Smooth muscle cell (in vitro differentiated cells): ENCODE measurements around the gene GAB3. TPM values are rescaled to one million over a fixed set of nuclear protein-coding genes. Genes with fewer than 3 reads are reported as not detected.

Experiments
- DNase-seq: peaks from one replicate; lab custom pipeline; 2025; ENCODE audit not compliant: unreplicated experiment; lab: John Stamatoyannopoulos, UW
- H2AFZ ChIP-seq: fragments of 200-600 bp; sonication (generic); 2 replicates; pipeline ENCODE4 v1.6.0; 2016; ENCODE audit warnings: antibody characterized with exemption, low read depth, mild to moderate bottlenecking
- H3F3A ChIP-seq: fragments of 200-600 bp; sonication (generic); 2 replicates; pipeline ENCODE4 v1.6.0; 2017; ENCODE audit warnings: antibody characterized with exemption, low read depth
- H3K27ac ChIP-seq: fragments of 200-600 bp; sonication (generic); 2 replicates; pipeline ENCODE4 v1.5.1; 2016; ENCODE audit warnings: low read depth, mild to moderate bottlenecking
- H3K27me3 ChIP-seq: fragments of 200-600 bp; sonication (generic); 2 replicates; pipeline ENCODE4 v1.6.1; 2016; ENCODE audit warnings: low read depth, mild to moderate bottlenecking
- H3K36me3 ChIP-seq: fragments of 200-600 bp; sonication (generic); 2 replicates; pipeline ENCODE4 v1.5.1; 2016; ENCODE audit warnings: low read depth
- H3K4me1 ChIP-seq: fragments of 200-600 bp; sonication (generic); 2 replicates; pipeline ENCODE4 v1.5.1; 2016; ENCODE audit warnings: low read depth
- H3K4me2 ChIP-seq: fragments of 200-600 bp; sonication (generic); 2 replicates; pipeline ENCODE4 v1.6.0; 2016; ENCODE audit warnings: mild to moderate bottlenecking
- H3K4me3 ChIP-seq: fragments of 200-600 bp; sonication (generic); 2 replicates; pipeline ENCODE4 v1.5.1; 2016; ENCODE audit warnings: mild to moderate bottlenecking
- H3K79me2 ChIP-seq: fragments of 200-600 bp; sonication (generic); 2 replicates; pipeline ENCODE4 v1.6.0; 2016; ENCODE audit warnings: low read depth, mild to moderate bottlenecking
- H3K9ac ChIP-seq: fragments of 200-600 bp; sonication (generic); 2 replicates; pipeline ENCODE4 v1.6.0; 2016; ENCODE audit warnings: low read depth
- H3K9me3 ChIP-seq: fragments of 200-600 bp; sonication (generic); replicated peaks from 2 replicates; pipeline ENCODE4 v1.5.1; 2016; ENCODE audit warnings: low read depth
- H4K20me1 ChIP-seq: fragments of 200-600 bp; sonication (generic); 2 replicates; pipeline ENCODE4 v1.6.0; 2016; ENCODE audit warnings: low read depth
- WGBS: methylation state at CpG from one replicate; pipeline ENCODE4 v1.1.7; 2016; ENCODE audit warnings: low lambda C conversion rate; 5-methylcytosine and 5-hydroxymethylcytosine counted together
- polyA plus RNA-seq: library from polyadenylated mRNA; unstranded; fragments of >200 nt; fragmentation: Nextera tagmentation; extraction: Ambion mirVana; gene quantifications from 2 replicates; pipeline ENCODE4 v1.2.1, GENCODE V29; 2016
- total RNA-seq: library from RNA; depleted of rRNA; stranded (reverse); fragments of >200 nt; gene quantifications from 2 replicates; pipeline ENCODE4 v1.2.3, GENCODE V29; 2014
- TF ChIP-seq, protein P1 (sequence below): fragments of 200-600 bp; sonication (generic); IDR thresholded peaks from 2 replicates; pipeline ENCODE4 v1.5.1; 2017; ENCODE audit warnings: borderline replicate concordance, mild to moderate bottlenecking, antibody characterized with exemption; ENCODE audit not compliant: insufficient read depth, poor library complexity, severe bottlenecking

Gene GAB3
- total and polyA plus RNA-seq, 2 experiments from 2014 or later, result 0.39 to 0.72 TPM

DNA sequence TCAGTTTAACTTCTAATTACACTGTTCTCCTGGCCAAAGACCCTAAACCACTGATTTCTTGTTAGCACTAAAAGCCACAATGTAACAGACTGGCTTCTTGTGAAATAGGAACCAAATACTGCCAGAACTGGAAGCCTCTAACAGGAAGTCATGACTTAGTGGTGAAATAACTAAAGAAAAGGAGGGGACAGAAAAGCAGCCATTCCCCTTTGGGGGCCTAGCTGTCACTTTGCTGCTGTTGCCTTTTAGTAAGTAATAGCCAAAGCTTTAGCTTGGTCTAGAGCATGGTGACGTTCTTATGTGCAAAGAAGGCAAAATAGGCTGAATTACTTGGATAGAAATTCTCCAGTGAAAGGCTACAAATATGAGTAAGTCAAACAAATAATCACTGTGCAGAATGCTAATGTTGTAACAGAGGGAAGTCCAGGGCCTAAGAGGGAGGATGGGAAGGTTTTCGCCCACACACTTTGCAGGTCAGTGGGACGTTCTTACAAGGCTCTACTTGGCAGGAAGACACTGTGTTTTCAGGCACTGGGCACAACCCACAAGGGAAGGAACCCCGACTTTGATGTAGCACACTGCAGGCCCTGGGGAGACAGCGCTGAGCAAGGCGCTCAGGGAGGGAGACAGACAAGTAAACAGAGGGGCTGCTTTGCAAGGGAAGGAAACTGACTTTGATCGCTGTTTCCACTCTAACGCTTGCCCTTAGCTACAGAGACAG, 16.7 kb downstream of the GAB3 start:
- WGBS, result 71% methylated on average over 8 of the region's 8 CpGs
- TF ChIP-seq, protein P1, sequence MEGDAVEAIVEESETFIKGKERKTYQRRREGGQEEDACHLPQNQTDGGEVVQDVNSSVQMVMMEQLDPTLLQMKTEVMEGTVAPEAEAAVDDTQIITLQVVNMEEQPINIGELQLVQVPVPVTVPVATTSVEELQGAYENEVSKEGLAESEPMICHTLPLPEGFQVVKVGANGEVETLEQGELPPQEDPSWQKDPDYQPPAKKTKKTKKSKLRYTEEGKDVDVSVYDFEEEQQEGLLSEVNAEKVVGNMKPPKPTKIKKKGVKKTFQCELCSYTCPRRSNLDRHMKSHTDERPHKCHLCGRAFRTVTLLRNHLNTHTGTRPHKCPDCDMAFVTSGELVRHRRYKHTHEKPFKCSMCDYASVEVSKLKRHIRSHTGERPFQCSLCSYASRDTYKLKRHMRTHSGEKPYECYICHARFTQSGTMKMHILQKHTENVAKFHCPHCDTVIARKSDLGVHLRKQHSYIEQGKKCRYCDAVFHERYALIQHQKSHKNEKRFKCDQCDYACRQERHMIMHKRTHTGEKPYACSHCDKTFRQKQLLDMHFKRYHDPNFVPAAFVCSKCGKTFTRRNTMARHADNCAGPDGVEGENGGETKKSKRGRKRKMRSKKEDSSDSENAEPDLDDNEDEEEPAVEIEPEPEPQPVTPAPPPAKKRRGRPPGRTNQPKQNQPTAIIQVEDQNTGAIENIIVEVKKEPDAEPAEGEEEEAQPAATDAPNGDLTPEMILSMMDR, result no peak
- H3F3A ChIP-seq, result no peaks in the 10 kb centered on the region
- H3K4me1 ChIP-seq, result no peaks in the 10 kb centered on the region
- no peak overlapping the region for H2AFZ ChIP-seq
- H3K4me2 ChIP-seq, result peak overlapping the region; percentile 4
- H3K79me2 ChIP-seq, result no peaks in the 10 kb centered on the region
- H3K4me3 ChIP-seq, result no peak overlapping the region
- peak overlapping the region; percentile 48 for H3K9ac ChIP-seq
- H3K27me3 ChIP-seq, result no peaks in the 10 kb centered on the region
- no peaks in the 10 kb centered on the region for H3K9me3 ChIP-seq
- DNase-seq, result no peak
- H3K36me3 ChIP-seq, result no peaks in the 10 kb centered on the region
- peak overlapping the region; percentile 90 for H3K27ac ChIP-seq
- H4K20me1 ChIP-seq, result no peaks in the 10 kb centered on the region

DNA sequence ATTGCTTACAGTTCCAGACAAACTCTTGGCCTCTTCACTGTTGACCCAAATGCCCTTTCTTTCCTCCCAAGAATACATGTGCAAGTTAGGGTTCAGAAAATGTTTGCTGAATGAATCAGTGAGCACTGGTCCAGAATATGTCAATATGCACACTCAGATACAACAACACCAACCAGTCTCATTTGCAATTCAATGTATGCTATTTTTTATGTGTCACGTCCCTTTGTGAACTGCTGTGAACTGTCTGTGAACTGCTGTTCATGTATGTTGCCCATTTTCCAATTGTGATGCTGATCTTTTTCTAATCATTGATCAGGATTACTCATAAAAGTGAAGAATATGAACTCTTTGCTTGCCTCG, 17.8 kb downstream of the GAB3 start:
- Histone ChIP-seq H3K4me3 (no peak overlapping the region), H3K9ac (no peak overlapping the region), H2AFZ (no peak overlapping the region), H3F3A (no peaks in the 10 kb centered on the region), H4K20me1 (no peaks in the 10 kb centered on the region), H3K9me3 (no peaks in the 10 kb centered on the region), H3K27ac (peak overlapping the region; percentile 90), H3K4me2 (no peak overlapping the region), H3K36me3 (no peaks in the 10 kb centered on the region), H3K27me3 (no peaks in the 10 kb centered on the region), H3K79me2 (no peaks in the 10 kb centered on the region), H3K4me1 (no peaks in the 10 kb centered on the region)
- TF ChIP-seq, protein P1, result no peak
- WGBS, result 68% methylated on average over 2 of the region's 2 CpGs
- no peak for DNase-seq

DNA sequence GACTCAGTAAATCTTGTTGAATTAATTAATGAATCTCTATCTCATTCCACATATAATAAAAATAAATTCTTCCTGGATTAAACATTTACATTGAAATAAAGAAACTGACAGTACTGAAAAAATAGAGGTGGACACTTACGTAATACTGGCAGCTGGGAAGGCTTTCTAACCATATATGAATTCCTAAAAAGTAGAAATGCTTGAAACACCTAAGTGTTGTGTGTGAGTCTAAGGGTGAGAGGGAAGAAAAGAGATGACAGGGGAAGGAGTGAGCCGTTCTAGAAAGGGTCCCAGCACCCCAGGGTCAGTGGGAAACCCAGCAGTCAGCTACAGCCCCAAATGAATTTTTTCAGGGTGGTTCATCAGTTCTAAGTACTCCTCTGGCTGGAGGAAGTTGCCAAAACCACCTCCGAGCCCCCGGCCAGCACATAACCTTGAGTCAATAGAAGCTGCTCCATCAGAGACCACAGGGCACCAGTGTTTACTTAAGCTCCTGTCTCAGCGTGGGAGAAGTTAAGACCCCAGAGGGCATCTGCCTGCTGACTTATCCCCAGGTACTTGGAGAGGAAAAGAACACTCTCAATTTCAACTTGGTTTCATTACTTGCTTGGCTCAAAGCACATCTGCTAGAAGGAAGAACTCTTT, 18.3 kb downstream of the GAB3 start:
- TF ChIP-seq, protein P1, result no peak
- no peak overlapping the region for H3K4me3 ChIP-seq
- H3F3A ChIP-seq, result no peaks in the 10 kb centered on the region

DNA sequence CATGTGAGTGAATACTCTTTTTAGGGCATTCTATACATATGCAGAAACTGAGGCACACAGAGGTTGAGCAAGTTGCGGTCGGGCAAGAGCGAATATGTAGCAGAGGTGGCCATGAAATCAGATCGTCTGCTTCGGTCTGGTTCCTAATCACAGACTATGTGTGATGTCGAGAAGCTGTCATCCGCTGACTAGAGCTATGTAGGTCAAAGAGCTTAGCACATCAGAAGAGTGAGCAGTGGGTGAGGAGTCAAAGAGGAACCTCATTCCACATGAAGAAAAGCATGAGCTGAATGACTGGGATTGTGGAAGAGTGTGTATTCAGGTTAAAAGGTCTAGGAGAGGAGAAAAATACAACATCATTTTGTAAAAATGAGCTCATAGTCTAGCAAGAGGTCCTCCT, 19.0 kb downstream of the GAB3 start:
- Histone ChIP-seq H3K4me1 (no peaks in the 10 kb centered on the region), H3K27me3 (no peaks in the 10 kb centered on the region), H3K9ac (peak overlapping the region; percentile 30), H3K79me2 (no peaks in the 10 kb centered on the region), H3K36me3 (no peaks in the 10 kb centered on the region), H3F3A (no peaks in the 10 kb centered on the region), H2AFZ (no peak overlapping the region), H3K27ac (peak overlapping the region; percentile 90), H3K4me3 (no peak overlapping the region), H3K9me3 (no peaks in the 10 kb centered on the region), H3K4me2 (peak overlapping the region; percentile 46), H4K20me1 (no peaks in the 10 kb centered on the region)
- no peak for DNase-seq
- 52% methylated on average over 7 of the region's 7 CpGs for WGBS
- TF ChIP-seq, protein P1, result no peak

More for the DNA sequence above, 18.3 kb downstream of the GAB3 start:
- Histone ChIP-seq H3K4me1 (no peaks in the 10 kb centered on the region), H3K4me2 (peak overlapping the region; percentile 46), H3K36me3 (no peaks in the 10 kb centered on the region), H3K9ac (peak overlapping the region; percentile 30), H3K27me3 (no peaks in the 10 kb centered on the region), H4K20me1 (no peaks in the 10 kb centered on the region), H3K79me2 (no peaks in the 10 kb centered on the region), H3K9me3 (no peaks in the 10 kb centered on the region), H2AFZ (no peak overlapping the region), H3K27ac (peak overlapping the region; percentile 90)
- no peak for DNase-seq
- WGBS, result 57% methylated on average over 5 of the region's 5 CpGs
